ENCODE data around the gene ZBTB21.

Gene ZBTB21

GRCh38 chr21:42043961-42044360, 33.8 kb upstream of the ZBTB21 start:
- no peak for TF ChIP-seq EZH2 (optimal IDR thresholded peaks at IDR 0.05; ENCODE audit: low read depth, low read length)
- TF ChIP-seq EZH2phosphoT487 (IDR thresholded peaks at IDR 0.05; ENCODE audit: low read length): no peak
- TF ChIP-seq CTCF (IDR thresholded peaks at IDR 0.05; ENCODE audit: low read length): no peak
- H3K4me2 ChIP-seq (ENCODE audit: low read depth, low read length): no peak overlapping the region
- H3K27me3 ChIP-seq (replicated peaks; ENCODE audit: insufficient read depth, low read length): no peaks in the 10 kb centered on the region
- no peak overlapping the region for H3K9ac ChIP-seq (ENCODE audit: low read length)
- H3K9me3 ChIP-seq (replicated peaks; ENCODE audit: insufficient read depth, low read length): no peaks in the 10 kb centered on the region
- H3K4me3 ChIP-seq (ENCODE audit: low read length): no peak overlapping the region
- H2AFZ ChIP-seq (ENCODE audit: low read length): no peak overlapping the region
- no peaks in the 10 kb centered on the region; the same call in 1 of the 2 replicates for H3F3A ChIP-seq (ENCODE audit: insufficient read depth, low read length)
- no peak for DNase-seq
- H3K79me2 ChIP-seq (ENCODE audit: low read length): no peaks in the 10 kb centered on the region
- H4K20me1 ChIP-seq (ENCODE audit: insufficient read depth, low read length): no peaks in the 10 kb centered on the region
- H3K9me2 ChIP-seq (replicated peaks; ENCODE audit: insufficient read depth, low read length): no peaks in the 10 kb centered on the region
- H3K36me3 ChIP-seq (replicated peaks; ENCODE audit: insufficient read depth, low read length): no peaks in the 10 kb centered on the region
- H3K4me1 ChIP-seq (ENCODE audit: low read length): peaks cover 10% of the 10 kb centered on the region
- H3K27ac ChIP-seq (ENCODE audit: low read length): no peak overlapping the region

GRCh38 chr21:42043201-42043895, 33.2 kb upstream of the ZBTB21 start:
- Histone ChIP-seq H3K36me3 (replicated peaks; ENCODE audit: insufficient read depth, low read length) (no peaks in the 10 kb centered on the region), H3K27me3 (replicated peaks; ENCODE audit: insufficient read depth, low read length) (no peaks in the 10 kb centered on the region), H2AFZ (ENCODE audit: low read length) (no peak overlapping the region), H3K9me3 (replicated peaks; ENCODE audit: insufficient read depth, low read length) (no peaks in the 10 kb centered on the region), H3K9ac (ENCODE audit: low read length) (no peak overlapping the region), H3K9me2 (replicated peaks; ENCODE audit: insufficient read depth, low read length) (no peaks in the 10 kb centered on the region), H3K4me1 (ENCODE audit: low read length) (peaks cover 8% of the 10 kb centered on the region), H3K4me2 (ENCODE audit: low read depth, low read length) (no peak overlapping the region), H3K4me3 (ENCODE audit: low read length) (no peak overlapping the region), H3K27ac (ENCODE audit: low read length) (no peak overlapping the region), H3K79me2 (ENCODE audit: low read length) (no peaks in the 10 kb centered on the region), H4K20me1 (ENCODE audit: insufficient read depth, low read length) (no peaks in the 10 kb centered on the region), H3F3A (ENCODE audit: insufficient read depth, low read length) (no peaks in the 10 kb centered on the region; the same call in 1 of the 2 replicates)
- TF ChIP-seq EZH2phosphoT487 (IDR thresholded peaks at IDR 0.05; ENCODE audit: low read length) (no peak), EZH2 (optimal IDR thresholded peaks at IDR 0.05; ENCODE audit: low read depth, low read length) (no peak), CTCF (IDR thresholded peaks at IDR 0.05; ENCODE audit: low read length) (no peak)
- DNase-seq: no peak

GRCh38 chr21:42042651-42043050, 32.5 kb upstream of the ZBTB21 start:
- H3K4me1 ChIP-seq (ENCODE audit: low read length): peaks cover under 1% of the 10 kb centered on the region
- H3K4me2 ChIP-seq (ENCODE audit: low read depth, low read length): no peak overlapping the region
- no peaks in the 10 kb centered on the region for H3K9me3 ChIP-seq (replicated peaks; ENCODE audit: insufficient read depth, low read length)
- no peak for DNase-seq
- no peaks in the 10 kb centered on the region for H3K9me2 ChIP-seq (replicated peaks; ENCODE audit: insufficient read depth, low read length)
- H3F3A ChIP-seq (ENCODE audit: insufficient read depth, low read length): no peaks in the 10 kb centered on the region; the same call in 1 of the 2 replicates
- H3K79me2 ChIP-seq (ENCODE audit: low read length): no peaks in the 10 kb centered on the region
- H3K36me3 ChIP-seq (replicated peaks; ENCODE audit: insufficient read depth, low read length): no peaks in the 10 kb centered on the region
- H3K27ac ChIP-seq (ENCODE audit: low read length): no peak overlapping the region
- TF ChIP-seq EZH2 (optimal IDR thresholded peaks at IDR 0.05; ENCODE audit: low read depth, low read length): no peak
- TF ChIP-seq EZH2phosphoT487 (IDR thresholded peaks at IDR 0.05; ENCODE audit: low read length): no peak
- no peak for TF ChIP-seq CTCF (IDR thresholded peaks at IDR 0.05; ENCODE audit: low read length)
- H3K9ac ChIP-seq (ENCODE audit: low read length): no peak overlapping the region
- no peak overlapping the region for H3K4me3 ChIP-seq (ENCODE audit: low read length)
- H2AFZ ChIP-seq (ENCODE audit: low read length): no peak overlapping the region
- no peaks in the 10 kb centered on the region for H3K27me3 ChIP-seq (replicated peaks; ENCODE audit: insufficient read depth, low read length)
- no peaks in the 10 kb centered on the region for H4K20me1 ChIP-seq (ENCODE audit: insufficient read depth, low read length)

All from MM.1S (cell line).